Natural killer cell (primary cell): ENCODE results near the gene GAS1. TPM values are rescaled to one million over a fixed set of nuclear protein-coding genes. Genes with fewer than 3 reads are reported as not detected.

ENCODE experiments used
- ATAC-seq, 3 donors: fragments of 150-1000 bp in 2 of 3; fragments of 200-7000 bp in 1 of 3; cut with Tn5 transposase; 1 replicate in 1 of 3; 2 replicates in 2 of 3; pipeline ENCODE4 v1.10.0; 2021; ENCODE audit warnings: mild to moderate bottlenecking in 2 of 3, moderate library complexity in 2 of 3
- DNase-seq, 2 donors: peaks; one replicate each; pipeline versions ENCODE4 v3.0.0 to v3.0.0-alpha.2; 2013 to 2021; ENCODE audit warnings: mixed read lengths in 1 of 2
- H3K27ac ChIP-seq: one replicate; pipeline ENCODE4 v1.5.1; 2013; ENCODE audit warnings: mild to moderate bottlenecking, low read length
- H3K27me3 ChIP-seq: one replicate; pipeline ENCODE4 v1.6.1; 2013; ENCODE audit warnings: low read length; ENCODE audit not compliant: control insufficient read depth, insufficient read depth
- H3K36me3 ChIP-seq: one replicate; pipeline ENCODE4 v1.6.1; 2013; ENCODE audit warnings: low read length; ENCODE audit not compliant: control insufficient read depth, insufficient read depth
- H3K4me1 ChIP-seq: one replicate; pipeline ENCODE4 v1.6.1; 2013; ENCODE audit warnings: low read length; ENCODE audit not compliant: control insufficient read depth, insufficient read depth
- H3K4me3 ChIP-seq: one replicate; pipeline ENCODE4 v1.5.1; 2013; ENCODE audit warnings: low read length
- H3K9me3 ChIP-seq: one replicate; pipeline ENCODE4 v1.6.1; 2013; ENCODE audit warnings: low read length; ENCODE audit not compliant: control insufficient read depth, insufficient read depth
- H3K27ac Mint-ChIP-seq, 2 donors: one replicate each; pipeline ENCODE4 v1.8.0; 2022; ENCODE audit warnings: mild to moderate bottlenecking in 2 of 2, mixed read lengths in 2 of 2, moderate library complexity in 1 of 2
- H3K27me3 Mint-ChIP-seq, 2 donors: one replicate each; pipeline ENCODE4 v1.8.0; 2022; ENCODE audit warnings: low read depth in 2 of 2, mixed read lengths in 2 of 2
- H3K36me3 Mint-ChIP-seq: one replicate; pipeline ENCODE4 v1.8.0; 2022; ENCODE audit warnings: mixed read lengths
- H3K4me1 Mint-ChIP-seq, 2 donors: one replicate each; pipeline ENCODE4 v1.8.0; 2022; ENCODE audit warnings: mixed read lengths in 2 of 2
- H3K4me3 Mint-ChIP-seq: one replicate; pipeline ENCODE4 v1.8.0; 2022; ENCODE audit warnings: mild to moderate bottlenecking, moderate library complexity, mixed read lengths
- H3K9me3 Mint-ChIP-seq, 2 donors: one replicate each; pipeline ENCODE4 v1.8.0; 2022; ENCODE audit warnings: mixed read lengths in 2 of 2
- CTCF ChIP-seq: fragments of 200-600 bp; IDR thresholded peaks from one replicate; pipeline ENCODE4 v1.8.0; 2022; ENCODE audit warnings: antibody characterized with exemption
- WGBS: methylation state at CpG from one replicate; pipeline ENCODE4 v1.1.7; 2013; ENCODE audit warnings: missing lambda C conversion rate; ENCODE audit not compliant: insufficient coverage; 5-methylcytosine and 5-hydroxymethylcytosine counted together
- intact Hi-C: fragments of 100-400 bp; cut with micrococcal nuclease; formaldehyde crosslinking; loops from one replicate; pipeline ENCODE4 v1.14.2; 2022
- total RNA-seq, 4 donors: library from RNA; stranded (reverse); fragments of 120-200 nt in 1 of 4; gene quantifications; one replicate each; pipeline versions ENCODE4 v1.2.3 to v1.2.4, GENCODE V29; 2013 to 2022

Gene GAS1
- total RNA-seq, 3 donors from 2014 or later (not counting 1 experiment from before 2014, with no cell fraction given): 1.0 to 3.1 (median 2.8) TPM

GRCh38 chr9:86978922-86979474 is 31.7 kb upstream of the GAS1 start:
- no peak for DNase-seq
- 91% methylated on average over 5 of the region's 6 CpGs for WGBS
- TF ChIP-seq CTCF: no peak
- Histone ChIP-seq H3K27ac (no peak overlapping the region), H3K4me3 (no peak overlapping the region), H3K9me3 (no peaks in the 10 kb centered on the region), H3K27me3 (no peaks in the 10 kb centered on the region), H3K4me1 (no peaks in the 10 kb centered on the region), H3K36me3 (no peaks in the 10 kb centered on the region)
- Mint-ChIP-seq H3K9me3 (no peaks in the 10 kb centered on the region), H3K27ac (no peak overlapping the region), H3K4me1 (no peaks in the 10 kb centered on the region), H3K27me3 (peaks cover 9 to 62% of the 10 kb centered on the region in 2 donors), H3K36me3 (no peaks in the 10 kb centered on the region), H3K4me3 (no peak overlapping the region)
- ATAC-seq: no peak
- intact Hi-C loops: no loop called here

- Histone ChIP-seq H3K27ac (no peak overlapping the region), H3K4me3 (no peak overlapping the region), H3K27me3 (no peaks in the 10 kb centered on the region), H3K4me1 (no peaks in the 10 kb centered on the region), H3K36me3 (no peaks in the 10 kb centered on the region), H3K9me3 (no peaks in the 10 kb centered on the region)
- WGBS: 91% methylated on average over 2 of the region's 2 CpGs
- Mint-ChIP-seq H3K27me3 (peaks cover 9 to 62% of the 10 kb centered on the region in 2 donors), H3K36me3 (no peaks in the 10 kb centered on the region), H3K4me3 (no peak overlapping the region), H3K27ac (no peak overlapping the region), H3K4me1 (no peaks in the 10 kb centered on the region), H3K9me3 (no peaks in the 10 kb centered on the region)
- intact Hi-C loops: no loop called here
- DNase-seq (no peak), ATAC-seq (no peak)
- TF ChIP-seq CTCF: no peak
Observed at GRCh38 chr9:86978413-86978812, 31.1 kb upstream of the GAS1 start.

GRCh38 chr9:86977205-86977835 is 30.0 kb upstream of the GAS1 start:
- Mint-ChIP-seq H3K27ac (no peak overlapping the region), H3K9me3 (no peaks in the 10 kb centered on the region), H3K4me1 (no peaks in the 10 kb centered on the region), H3K4me3 (no peak overlapping the region), H3K36me3 (no peaks in the 10 kb centered on the region), H3K27me3 (peaks cover 12 to 67% of the 10 kb centered on the region in 2 donors)
- TF ChIP-seq CTCF: no peak
- Histone ChIP-seq H3K9me3 (no peaks in the 10 kb centered on the region), H3K27ac (no peak overlapping the region), H3K4me1 (no peaks in the 10 kb centered on the region), H3K27me3 (no peaks in the 10 kb centered on the region), H3K4me3 (no peak overlapping the region), H3K36me3 (no peaks in the 10 kb centered on the region)
- no peak for ATAC-seq
- intact Hi-C loops: no loop called here
- 81% methylated on average over 3 of the region's 4 CpGs for WGBS
- DNase-seq: no peak

DNA sequence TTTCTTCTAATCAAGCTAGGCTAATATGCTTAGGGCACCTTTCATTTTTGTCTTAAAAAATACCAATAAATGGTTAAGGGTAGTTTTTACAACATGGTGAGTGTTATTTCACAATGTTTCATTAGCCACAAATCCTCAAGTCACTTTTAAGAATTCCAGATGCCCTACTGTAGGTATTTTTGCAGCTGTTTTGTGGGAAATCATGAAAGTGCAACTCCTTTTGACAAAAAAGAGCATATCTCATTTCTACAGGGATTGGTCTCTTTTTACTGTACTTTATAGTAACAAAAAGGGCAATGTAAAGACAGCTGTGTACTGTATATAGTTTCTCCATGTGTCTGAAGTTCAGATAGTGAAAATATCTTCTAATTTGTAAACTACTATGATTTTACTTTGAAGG is 28.3 kb upstream of the GAS1 start:
- ATAC-seq: no peak
- Histone ChIP-seq H3K9me3 (no peaks in the 10 kb centered on the region), H3K4me3 (no peak overlapping the region), H3K27ac (no peak overlapping the region), H3K27me3 (no peaks in the 10 kb centered on the region), H3K4me1 (no peaks in the 10 kb centered on the region), H3K36me3 (no peaks in the 10 kb centered on the region)
- intact Hi-C loops: no loop called here
- Mint-ChIP-seq H3K27me3 (peaks cover 12 to 66% of the 10 kb centered on the region in 2 donors), H3K27ac (no peak overlapping the region), H3K9me3 (no peaks in the 10 kb centered on the region), H3K4me3 (no peak overlapping the region), H3K4me1 (no peaks in the 10 kb centered on the region), H3K36me3 (no peaks in the 10 kb centered on the region)
- TF ChIP-seq CTCF: no peak
- DNase-seq: no peak
